Measurements from ENCODE around the gene MAIP1.

GRCh38 chr2:199979832-199980628 is 24.6 kb downstream of the MAIP1 start:
- TF ChIP-seq, protein P1, sequence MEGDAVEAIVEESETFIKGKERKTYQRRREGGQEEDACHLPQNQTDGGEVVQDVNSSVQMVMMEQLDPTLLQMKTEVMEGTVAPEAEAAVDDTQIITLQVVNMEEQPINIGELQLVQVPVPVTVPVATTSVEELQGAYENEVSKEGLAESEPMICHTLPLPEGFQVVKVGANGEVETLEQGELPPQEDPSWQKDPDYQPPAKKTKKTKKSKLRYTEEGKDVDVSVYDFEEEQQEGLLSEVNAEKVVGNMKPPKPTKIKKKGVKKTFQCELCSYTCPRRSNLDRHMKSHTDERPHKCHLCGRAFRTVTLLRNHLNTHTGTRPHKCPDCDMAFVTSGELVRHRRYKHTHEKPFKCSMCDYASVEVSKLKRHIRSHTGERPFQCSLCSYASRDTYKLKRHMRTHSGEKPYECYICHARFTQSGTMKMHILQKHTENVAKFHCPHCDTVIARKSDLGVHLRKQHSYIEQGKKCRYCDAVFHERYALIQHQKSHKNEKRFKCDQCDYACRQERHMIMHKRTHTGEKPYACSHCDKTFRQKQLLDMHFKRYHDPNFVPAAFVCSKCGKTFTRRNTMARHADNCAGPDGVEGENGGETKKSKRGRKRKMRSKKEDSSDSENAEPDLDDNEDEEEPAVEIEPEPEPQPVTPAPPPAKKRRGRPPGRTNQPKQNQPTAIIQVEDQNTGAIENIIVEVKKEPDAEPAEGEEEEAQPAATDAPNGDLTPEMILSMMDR (IDR thresholded peaks at IDR 0.05; ENCODE audit: insufficient read depth, low read length): peak; percentile 47
- TF ChIP-seq POLR2AphosphoS5 (IDR thresholded peaks at IDR 0.05; ENCODE audit: low read depth): no peak
- TF ChIP-seq REST (IDR thresholded peaks at IDR 0.05; ENCODE audit: insufficient replicate concordance, low read depth): no peak
- no peak for TF ChIP-seq SPI1 (IDR thresholded peaks at IDR 0.05; ENCODE audit: borderline replicate concordance, low read depth)
- no peak for TF ChIP-seq GABPA (IDR thresholded peaks at IDR 0.05; ENCODE audit: low read depth)
